ENCODE results near the gene ANKRD34B. TPM values are rescaled to one million over a fixed set of nuclear protein-coding genes. Genes with fewer than 3 reads are reported as not detected.

Gene ANKRD34B
- total RNA-seq, 1 experiment from 2014 or later = 1.6 TPM

DNA sequence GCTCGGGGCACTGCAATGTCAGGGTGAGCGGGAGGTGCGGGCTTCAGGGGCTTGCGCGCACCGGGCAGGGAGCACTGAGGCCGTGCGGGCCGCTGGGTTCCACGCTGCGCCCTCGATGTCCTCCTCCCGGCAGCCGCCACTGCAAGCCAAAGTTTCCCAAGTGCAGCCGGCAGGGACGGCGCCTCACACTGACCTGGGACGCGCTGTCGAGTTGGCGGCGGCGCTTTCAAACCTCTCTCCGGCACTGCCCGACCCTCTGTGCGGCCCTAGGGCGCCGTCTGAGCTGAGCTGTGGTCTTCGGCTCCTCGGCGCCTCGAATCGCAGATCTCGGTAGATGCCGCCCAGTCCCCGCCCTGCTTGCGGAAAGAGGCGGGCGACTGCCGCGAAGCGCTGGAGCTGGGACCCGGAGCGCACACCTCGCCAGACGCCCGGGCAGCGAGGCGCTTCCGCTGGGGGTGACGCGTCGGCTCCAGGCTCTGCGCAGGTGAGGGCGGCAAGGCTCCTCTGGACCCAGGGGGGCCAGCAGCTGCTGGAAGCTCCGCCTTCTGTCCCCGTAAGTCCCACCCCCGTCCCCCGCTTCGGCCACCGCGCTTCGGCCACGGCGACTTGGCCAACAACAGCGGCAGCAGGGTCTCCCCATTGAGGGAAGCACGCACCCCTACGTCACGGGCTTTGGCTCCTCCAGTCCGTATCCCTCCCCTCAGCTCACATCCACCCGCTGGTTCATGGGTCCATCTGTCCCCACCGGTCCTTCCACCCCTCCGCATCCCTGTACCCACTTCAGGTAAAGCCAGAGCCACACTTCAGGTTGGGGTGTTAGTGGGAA, at the start of gene ANKRD34B (continued):
- TF ChIP-seq ZSCAN18 (CRISPR knock-in tag; IDR thresholded peaks at IDR 0.05) (no peak), TEAD1 (CRISPR knock-in tag; IDR thresholded peaks at IDR 0.05) (no peak), CBFB (CRISPR knock-in tag; IDR thresholded peaks at IDR 0.05; ENCODE audit: low read depth) (no peak), ETV6 (CRISPR knock-in tag; IDR thresholded peaks at IDR 0.05) (peak; percentile 94), ELF4 (CRISPR knock-in tag; IDR thresholded peaks at IDR 0.05; ENCODE audit: low read depth) (no peak; the same call in 1 of the 2 replicates), HMGA2 (CRISPR knock-in tag; IDR thresholded peaks at IDR 0.05) (no peak), ZNF671 (CRISPR knock-in tag; IDR thresholded peaks at IDR 0.05) (no peak), RELA (CRISPR knock-in tag; IDR thresholded peaks at IDR 0.05; ENCODE audit: borderline replicate concordance) (peak; percentile 85; the same call in 1 of the 2 replicates), USF1 (CRISPR knock-in tag; IDR thresholded peaks at IDR 0.05) (0 out of 2 replicates have a peak, but pooled peaks have one; percentile 29), SOX15 (CRISPR knock-in tag; IDR thresholded peaks at IDR 0.05) (no peak), ZNF425 (CRISPR knock-in tag; conservative IDR thresholded peaks at IDR 0.05) (no peak), FOXP1 (CRISPR knock-in tag; IDR thresholded peaks at IDR 0.05; ENCODE audit: borderline replicate concordance) (peak; percentile 80), MYBL2 (CRISPR knock-in tag; IDR thresholded peaks at IDR 0.05) (peak; percentile 21; the same call in 1 of the 2 replicates), NR3C1 (CRISPR knock-in tag; conservative IDR thresholded peaks at IDR 0.05; ENCODE audit: low read depth) (no peak), FOXJ3 (CRISPR knock-in tag; IDR thresholded peaks at IDR 0.05; ENCODE audit: borderline replicate concordance) (no peak), ZNF532 (CRISPR knock-in tag; IDR thresholded peaks at IDR 0.05; ENCODE audit: borderline replicate concordance) (no peak), ARID4B (CRISPR knock-in tag; IDR thresholded peaks at IDR 0.05; ENCODE audit: borderline replicate concordance) (peak; percentile 85), SP1 (CRISPR knock-in tag; conservative IDR thresholded peaks at IDR 0.05) (no peak), GTF2I (CRISPR knock-in tag; conservative IDR thresholded peaks at IDR 0.05) (no peak)
- TF ChIP-seq, protein P1, sequence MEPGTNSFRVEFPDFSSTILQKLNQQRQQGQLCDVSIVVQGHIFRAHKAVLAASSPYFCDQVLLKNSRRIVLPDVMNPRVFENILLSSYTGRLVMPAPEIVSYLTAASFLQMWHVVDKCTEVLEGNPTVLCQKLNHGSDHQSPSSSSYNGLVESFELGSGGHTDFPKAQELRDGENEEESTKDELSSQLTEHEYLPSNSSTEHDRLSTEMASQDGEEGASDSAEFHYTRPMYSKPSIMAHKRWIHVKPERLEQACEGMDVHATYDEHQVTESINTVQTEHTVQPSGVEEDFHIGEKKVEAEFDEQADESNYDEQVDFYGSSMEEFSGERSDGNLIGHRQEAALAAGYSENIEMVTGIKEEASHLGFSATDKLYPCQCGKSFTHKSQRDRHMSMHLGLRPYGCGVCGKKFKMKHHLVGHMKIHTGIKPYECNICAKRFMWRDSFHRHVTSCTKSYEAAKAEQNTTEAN (CRISPR knock-in tag; IDR thresholded peaks at IDR 0.05) = 0 out of 2 replicates have a peak, but pooled peaks have one; percentile 53
- TF ChIP-seq, protein P2, sequence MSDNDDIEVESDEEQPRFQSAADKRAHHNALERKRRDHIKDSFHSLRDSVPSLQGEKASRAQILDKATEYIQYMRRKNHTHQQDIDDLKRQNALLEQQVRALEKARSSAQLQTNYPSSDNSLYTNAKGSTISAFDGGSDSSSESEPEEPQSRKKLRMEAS (CRISPR knock-in tag; IDR thresholded peaks at IDR 0.05) = peak; percentile 93
- TF ChIP-seq, protein P3, sequence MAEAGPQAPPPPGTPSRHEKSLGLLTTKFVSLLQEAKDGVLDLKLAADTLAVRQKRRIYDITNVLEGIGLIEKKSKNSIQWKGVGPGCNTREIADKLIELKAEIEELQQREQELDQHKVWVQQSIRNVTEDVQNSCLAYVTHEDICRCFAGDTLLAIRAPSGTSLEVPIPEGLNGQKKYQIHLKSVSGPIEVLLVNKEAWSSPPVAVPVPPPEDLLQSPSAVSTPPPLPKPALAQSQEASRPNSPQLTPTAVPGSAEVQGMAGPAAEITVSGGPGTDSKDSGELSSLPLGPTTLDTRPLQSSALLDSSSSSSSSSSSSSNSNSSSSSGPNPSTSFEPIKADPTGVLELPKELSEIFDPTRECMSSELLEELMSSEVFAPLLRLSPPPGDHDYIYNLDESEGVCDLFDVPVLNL (CRISPR knock-in tag; IDR thresholded peaks at IDR 0.05; ENCODE audit: borderline replicate concordance, low read depth) = no peak

Measured in WTC11 (cell line).